Measurements from ENCODE around the gene TMEM255B.
A peak's percentile ranks its signal among the peaks of the same experiment; 100 is the strongest.

Gene TMEM255B

GRCh38 chr13:113838711-113839201 lies 79.7 kb downstream of the TMEM255B start:
- DNase-seq, result no peak

GRCh38 chr13:113839536-113840204 lies 80.6 kb downstream of the TMEM255B start:
- no peak for DNase-seq

- DNase-seq, result no peak
These were observed 81.7 kb downstream of the TMEM255B start for GRCh38 chr13:113840541-113841352.

- DNase-seq, result peak in 1 of 2 donors; percentile 17
These were observed 82.3 kb downstream of the TMEM255B start for GRCh38 chr13:113841353-113841650.

- DNase-seq, result no peak
These were observed 83.5 kb downstream of the TMEM255B start for GRCh38 chr13:113842336-113843062.

GRCh38 chr13:113843063-113843654 lies 84.1 kb downstream of the TMEM255B start:
- no peak for DNase-seq

GRCh38 chr13:113843864-113844556 lies 85.0 kb downstream of the TMEM255B start:
- no peak for DNase-seq

GRCh38 chr13:113845055-113845454 lies 86.0 kb downstream of the TMEM255B start:
- DNase-seq, result no peak

- DNase-seq, result no peak
These were observed 87.0 kb downstream of the TMEM255B start for GRCh38 chr13:113845723-113846635.

GRCh38 chr13:113846636-113847318 lies 87.8 kb downstream of the TMEM255B start:
- peak in 1 of 2 donors; percentile 48 for DNase-seq

- no peak for DNase-seq
These were observed 89.0 kb downstream of the TMEM255B start for GRCh38 chr13:113848020-113848419.

GRCh38 chr13:113848431-113849260 lies 89.6 kb downstream of the TMEM255B start:
- no peak for DNase-seq

- DNase-seq, result no peak
These were observed 90.5 kb downstream of the TMEM255B start for GRCh38 chr13:113849546-113849945.

- no peak for DNase-seq
These were observed 91.1 kb downstream of the TMEM255B start for GRCh38 chr13:113849981-113850721.

- DNase-seq, result no peak
These were observed 91.9 kb downstream of the TMEM255B start for GRCh38 chr13:113850722-113851479.

- DNase-seq, result no peak
These were observed 92.4 kb downstream of the TMEM255B start for GRCh38 chr13:113851480-113851803.

GRCh38 chr13:113851826-113852535 lies 93.0 kb downstream of the TMEM255B start:
- DNase-seq, result no peak

Measured in CD4-positive, alpha-beta T cell treated with Interferon alpha-2 for 1 hour (primary cell).